Kidney (tissue), 14 donors: Measurements from ENCODE around the gene CNTN4. TPM values are rescaled to one million over a fixed set of nuclear protein-coding genes. Genes with fewer than 3 reads are reported as not detected.

Experiments
- DNase-seq, 5 donors: peaks; one replicate each; pipeline ENCODE4 v3.0.0-alpha.2; 2013 to 2020
- FAIRE-seq: peaks from 2 replicates; lab custom pipeline; 2012; peaks lifted over from hg19 to GRCh38; lab: Jason Lieb, UNC
- H3K27ac ChIP-seq, 2 donors: one replicate each; pipeline ENCODE4 v1.7.0; 2013; ENCODE audit warnings: low read depth in 2 of 2, low read length in 2 of 2, inconsistent platforms in 1 of 2
- H3K27me3 ChIP-seq: one replicate; pipeline ENCODE4 v1.7.1; 2013; ENCODE audit warnings: low read length, inconsistent platforms; ENCODE audit not compliant: control insufficient read depth, insufficient read depth
- H3K36me3 ChIP-seq, 3 donors: one replicate each; pipeline versions ENCODE4 v1.7.0 to v1.7.1; 2013; ENCODE audit warnings: low read length in 3 of 3, control low read depth in 1 of 3, inconsistent platforms in 1 of 3; ENCODE audit not compliant: insufficient read depth in 3 of 3, control insufficient read depth in 2 of 3
- H3K4me1 ChIP-seq, 3 donors: one replicate each; pipeline versions ENCODE4 v1.7.0 to v1.7.1; 2013; ENCODE audit warnings: low read length in 3 of 3, inconsistent platforms in 1 of 3, low read depth in 1 of 3; ENCODE audit not compliant: control insufficient read depth in 2 of 3, insufficient read depth in 2 of 3
- H3K4me3 ChIP-seq, 3 donors: one replicate each; pipeline versions ENCODE4 v1.7.0 to v1.8.1; 2013; ENCODE audit warnings: low read length in 3 of 3, control low read depth in 1 of 3, inconsistent platforms in 1 of 3
- H3K9ac ChIP-seq, 3 donors: one replicate each; pipeline versions ENCODE4 v1.7.0 to v1.7.1; 2013; ENCODE audit warnings: low read length in 3 of 3, control low read depth in 1 of 3, inconsistent platforms in 1 of 3
- H3K9me3 ChIP-seq, 3 donors: one replicate each; pipeline versions ENCODE4 v1.7.0 to v1.7.1; 2013; ENCODE audit warnings: low read length in 3 of 3, control low read depth in 1 of 3, inconsistent platforms in 1 of 3; ENCODE audit not compliant: control insufficient read depth in 2 of 3, insufficient read depth in 1 of 3
- CTCF ChIP-seq: IDR thresholded peaks from 3 replicates; pipeline ENCODE4 v1.5.1; 2012; ENCODE audit warnings: mild to moderate bottlenecking, moderate library complexity, borderline replicate concordance; ENCODE audit not compliant: insufficient read depth; ENCODE audit errors: extremely low read depth
- intact Hi-C: fragments of 100-400 bp; cut with DNase I; formaldehyde crosslinking; loops from one replicate; pipeline ENCODE4 v1.11.1; 2022
- polyA plus RNA-seq: library from polyadenylated mRNA; stranded (reverse); fragments of 350-450 nt; fragmentation: Illumina TruSeq; extraction: RNeasy Lipid Tissue Mini Kit (QIAGEN cat#74804); gene quantifications from one replicate; pipeline ENCODE4 v1.2.3, GENCODE V29; 2014; ENCODE audit warnings: low read depth, low replicate concordance; ENCODE audit not compliant: insufficient read depth
- total RNA-seq: library from RNA; stranded (reverse); fragmentation: NEBNext Ultra II Directional; extraction: Animal tissue kit (Norgen Biotek cat#: 25700); gene quantifications from one replicate; pipeline ENCODE4 v1.2.1, GENCODE V29; 2021
- donor health status: control.
- donor health status: control.
- donor health status: control.
- donor health status: control.
- donor health status: control.
- donor health status: DM: yes; HTN: yes; CAD: no.
- donor health status: Normal renal cell carcinoma (clear cell type).

Gene CNTN4
- total and polyA plus RNA-seq, 2 donors from 2014 or later: 2.2 to 13.4 TPM

DNA sequence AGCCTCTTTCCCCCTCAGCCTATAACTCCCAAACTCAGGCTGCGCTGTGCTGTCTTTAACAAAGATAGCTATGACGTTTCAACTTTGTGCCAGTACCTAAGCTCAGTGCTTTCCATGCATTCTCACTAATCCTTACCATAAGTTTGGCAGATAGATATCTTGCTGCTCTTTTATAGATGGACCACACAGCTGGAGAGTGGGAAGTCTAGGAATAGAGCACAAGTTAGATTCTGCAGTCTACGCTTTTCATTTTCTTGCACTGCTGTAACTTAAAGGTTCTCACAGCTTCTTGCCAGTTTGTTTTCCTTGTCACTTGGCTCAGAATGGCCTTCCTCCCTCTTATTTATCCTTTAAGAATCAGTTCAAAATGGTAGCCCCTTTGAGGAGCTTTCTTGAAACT, 468.8 kb downstream of the CNTN4 start:
- H3K27me3 ChIP-seq: no peaks in the 10 kb centered on the region
- H3K9ac ChIP-seq: no peak overlapping the region
- H3K36me3 ChIP-seq: no peaks in the 10 kb centered on the region
- H3K27ac ChIP-seq: no peak overlapping the region
- no peaks in the 10 kb centered on the region for H3K9me3 ChIP-seq
- TF ChIP-seq CTCF: no peak
- FAIRE-seq (no peak), DNase-seq (no peak)
- no peak overlapping the region for H3K4me3 ChIP-seq
- intact Hi-C loops: no loop called here
- no peaks in the 10 kb centered on the region for H3K4me1 ChIP-seq

DNA sequence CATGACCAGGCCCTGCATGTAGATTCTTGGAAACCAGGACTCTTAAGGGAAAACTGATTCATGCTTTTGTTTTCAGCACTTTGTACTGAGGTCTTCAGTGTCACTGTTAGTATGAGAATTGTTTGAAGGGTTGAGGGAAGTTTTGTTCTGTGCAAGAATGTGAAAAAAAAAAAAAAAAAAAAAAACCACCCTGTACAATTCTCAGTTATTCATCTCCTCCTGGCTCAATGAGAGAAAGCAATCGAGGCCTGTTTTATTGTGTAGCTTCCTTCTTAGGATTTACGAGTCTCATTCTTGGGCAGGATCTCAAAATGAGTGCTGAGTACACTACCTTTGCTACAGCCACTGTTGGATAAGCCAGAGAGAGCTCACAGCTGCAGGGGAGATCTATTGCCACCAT, 469.5 kb downstream of the CNTN4 start:
- Histone ChIP-seq H3K9ac (no peak overlapping the region), H3K4me1 (no peaks in the 10 kb centered on the region), H3K27me3 (no peaks in the 10 kb centered on the region), H3K4me3 (no peak overlapping the region), H3K9me3 (no peaks in the 10 kb centered on the region), H3K27ac (no peak overlapping the region), H3K36me3 (no peaks in the 10 kb centered on the region)
- FAIRE-seq (no peak), DNase-seq (peak in 2 of 5 donors; percentile 15 to 39)
- intact Hi-C loops: no loop called here
- no peak for TF ChIP-seq CTCF

- intact Hi-C loops: no loop called here
- DNase-seq: peak in 1 of 5 donors; percentile 18
- Histone ChIP-seq H3K4me3 (no peak overlapping the region), H3K4me1 (no peaks in the 10 kb centered on the region), H3K36me3 (no peaks in the 10 kb centered on the region), H3K27me3 (no peaks in the 10 kb centered on the region), H3K9ac (no peak overlapping the region), H3K9me3 (no peaks in the 10 kb centered on the region), H3K27ac (no peak overlapping the region)
- no peak for FAIRE-seq
- no peak for TF ChIP-seq CTCF
Observed at GRCh38 chr3:2568929-2569328, 470.3 kb downstream of the CNTN4 start.

DNA sequence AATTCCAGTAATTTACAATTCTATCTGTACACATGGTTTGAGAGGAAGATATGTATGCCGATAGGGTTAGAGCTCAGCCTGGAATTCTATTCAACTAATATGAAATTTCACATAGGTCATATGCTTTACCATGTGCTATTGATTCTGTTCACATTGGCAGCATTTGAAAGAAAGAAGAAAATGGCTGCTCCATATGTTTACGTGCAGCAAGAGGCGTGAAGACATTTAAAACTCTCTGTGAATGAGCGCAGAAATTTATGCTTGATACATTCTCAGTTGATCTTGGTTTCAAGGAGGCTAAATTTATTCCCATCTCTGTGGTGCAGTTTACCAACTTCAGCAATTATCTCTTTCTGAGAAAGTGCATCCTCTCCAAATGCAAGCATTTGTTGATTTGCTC, 478.9 kb downstream of the CNTN4 start:
- no peaks in the 10 kb centered on the region for H3K4me1 ChIP-seq
- no peaks in the 10 kb centered on the region for H3K36me3 ChIP-seq
- no peaks in the 10 kb centered on the region for H3K27me3 ChIP-seq
- intact Hi-C loops: no loop called here
- no peak for FAIRE-seq
- no peak overlapping the region for H3K9ac ChIP-seq
- TF ChIP-seq CTCF: no peak
- no peak overlapping the region for H3K4me3 ChIP-seq
- no peak overlapping the region for H3K27ac ChIP-seq
- no peak for DNase-seq
- H3K9me3 ChIP-seq: no peaks in the 10 kb centered on the region
